Esophagus (tissue), 2 donors: ENCODE results near the gene DET1. TPM values are rescaled to one million over a fixed set of nuclear protein-coding genes. Genes with fewer than 3 reads are reported as not detected.
"Not testable (repeated sequence)": the region's sequence is repeated elsewhere in the genome, so short reads cannot be mapped to it uniquely, and the experiment has no call there.

Experiments
- H3K27ac ChIP-seq, 2 donors: one replicate each; pipeline ENCODE4 v1.5.1; 2013; ENCODE audit warnings: low read depth in 2 of 2, mild to moderate bottlenecking in 2 of 2, inconsistent platforms in 1 of 2, low read length in 1 of 2, moderate library complexity in 1 of 2
- H3K27me3 ChIP-seq, 2 donors: one replicate each; pipeline ENCODE4 v1.6.1; 2013; ENCODE audit warnings: low read length in 2 of 2, control low read depth in 1 of 2, mild to moderate bottlenecking in 1 of 2; ENCODE audit not compliant: insufficient read depth in 2 of 2, control insufficient read depth in 1 of 2
- H3K36me3 ChIP-seq, 2 donors: one replicate each; pipeline ENCODE4 v1.6.1; 2013; ENCODE audit warnings: low read length in 1 of 2; ENCODE audit not compliant: control insufficient read depth in 2 of 2, insufficient read depth in 2 of 2
- H3K4me1 ChIP-seq, 2 donors: one replicate each; pipeline ENCODE4 v1.6.1; 2013; ENCODE audit warnings: low read length in 1 of 2; ENCODE audit not compliant: control insufficient read depth in 2 of 2, insufficient read depth in 2 of 2
- H3K4me3 ChIP-seq, 2 donors: one replicate each; pipeline ENCODE4 v1.5.1; 2013; ENCODE audit warnings: low read length in 2 of 2, mild to moderate bottlenecking in 2 of 2, low read depth in 1 of 2, moderate library complexity in 1 of 2
- H3K9me3 ChIP-seq, 2 donors: one replicate each; pipeline ENCODE4 v1.6.1; 2013; ENCODE audit warnings: mild to moderate bottlenecking in 2 of 2, low read depth in 1 of 2, low read length in 1 of 2, moderate library complexity in 1 of 2; ENCODE audit not compliant: control insufficient read depth in 2 of 2, insufficient read depth in 1 of 2
- WGBS, 2 donors: extraction: QIAGEN DNeasy Blood & Tissue Kit; methylation state at CpG; one replicate each; pipeline ENCODE4 v1.1.7; 2013; 5-methylcytosine and 5-hydroxymethylcytosine counted together
- polyA plus RNA-seq, 2 donors: library from polyadenylated mRNA; stranded (reverse); fragments of 200-250 nt; gene quantifications; one replicate each; pipeline ENCODE4 v1.2.3, GENCODE V29; 2013
- donor health status: healthy with polysubstance abuse.
- donor health status: Bipolar disorder and iron deficiency.

Gene DET1
- polyA plus RNA-seq, 2 donors: 0.82 to 0.92 TPM

GRCh38 chr15:88476635-88477060, 69.8 kb downstream of the DET1 start:
- Histone ChIP-seq H3K27me3 (no peaks in the 10 kb centered on the region), H3K4me3 (no peak overlapping the region), H3K4me1 (no peaks in the 10 kb centered on the region), H3K9me3 (no peaks in the 10 kb centered on the region), H3K36me3 (peaks cover 11 to 12% of the 10 kb centered on the region in 2 donors), H3K27ac (no peak overlapping the region)
- WGBS, 2 donors: 58 to 68% methylated on average over 8 of the region's 8 CpGs

- H3K9me3 ChIP-seq, H3K4me3 ChIP-seq, H3K27ac ChIP-seq, H3K4me1 ChIP-seq, H3K27me3 ChIP-seq: not testable (repeated sequence)
- H3K36me3 ChIP-seq: peaks cover 11 to 15% of the 10 kb centered on the region in 2 donors
- 92 to 98% methylated on average over 4 of the region's 4 CpGs for WGBS, 2 donors
Measured at GRCh38 chr15:88473661-88474293, 72.7 kb downstream of the DET1 start.

GRCh38 chr15:88472225-88472624, 74.3 kb downstream of the DET1 start:
- Histone ChIP-seq H3K9me3 (no peaks in the 10 kb centered on the region), H3K27ac (no peak overlapping the region), H3K4me3 (no peak overlapping the region), H3K4me1 (no peaks in the 10 kb centered on the region), H3K36me3 (peaks cover 9 to 10% of the 10 kb centered on the region in 2 donors), H3K27me3 (no peaks in the 10 kb centered on the region)
- 78 to 85% methylated on average over 4 of the region's 4 CpGs for WGBS, 2 donors

- Histone ChIP-seq H3K4me1 (no peaks in the 10 kb centered on the region), H3K27me3 (no peaks in the 10 kb centered on the region), H3K36me3 (peaks cover 2 to 10% of the 10 kb centered on the region in 2 donors), H3K9me3 (no peaks in the 10 kb centered on the region), H3K4me3 (no peak overlapping the region), H3K27ac (no peak overlapping the region)
- 93 to 94% methylated on average over 6 of the region's 6 CpGs for WGBS, 2 donors
Measured at GRCh38 chr15:88470625-88471372, 75.7 kb downstream of the DET1 start.

- no peak overlapping the region for H3K4me3 ChIP-seq
- H3K9me3 ChIP-seq: no peaks in the 10 kb centered on the region
- peaks cover 2 to 10% of the 10 kb centered on the region in 2 donors for H3K36me3 ChIP-seq
- WGBS, 2 donors: 92 to 94% methylated on average over 2 of the region's 2 CpGs
- no peak overlapping the region for H3K27ac ChIP-seq
- H3K27me3 ChIP-seq: no peaks in the 10 kb centered on the region
- no peaks in the 10 kb centered on the region for H3K4me1 ChIP-seq
Measured at GRCh38 chr15:88469321-88469720, 77.2 kb downstream of the DET1 start.

- H3K27ac ChIP-seq, H3K4me3 ChIP-seq, H3K27me3 ChIP-seq, H3K9me3 ChIP-seq, H3K4me1 ChIP-seq: not testable (repeated sequence)
- H3K36me3 ChIP-seq: peaks cover 7 to 13% of the 10 kb centered on the region in 2 donors
- WGBS, 2 donors: 96 to 98% methylated on average over 10 of the region's 10 CpGs
Measured at GRCh38 chr15:88468721-88469120, 77.8 kb downstream of the DET1 start.

- WGBS, 2 donors: 3 to 4% methylated on average over 17 of the region's 17 CpGs
Measured at GRCh38 chr15:88467935-88468528, 78.4 kb downstream of the DET1 start.

GRCh38 chr15:88467073-88467934, 79.2 kb downstream of the DET1 start, which contains the start of the genes MRPL46 and MRPS11:
Gene MRPL46 (minus strand): TSS chr15:88467388. CDS start chr15:88467377, 11 bp downstream.
Gene MRPS11 (plus strand): TSS chr15:88467708. CDS start chr15:88467718, 10 bp downstream.
- H3K9me3 ChIP-seq: no peaks in the 10 kb centered on the region
- WGBS, 2 donors: 0% methylated on average over 51 to 55 of the region's 55 CpGs
- peaks cover 5 to 19% of the 10 kb centered on the region in 2 donors for H3K36me3 ChIP-seq
- peak within 1 kb of the TSS; percentile 95 to 97 for H3K4me3 ChIP-seq
- peak within 1 kb of the TSS; percentile 74 to 89 for H3K27ac ChIP-seq
- no peaks in the 10 kb centered on the region for H3K27me3 ChIP-seq
- H3K4me1 ChIP-seq: no peaks in the 10 kb centered on the region

More at GRCh38 chr15:88467935-88468528, 78.4 kb downstream of the DET1 start:
- H3K36me3 ChIP-seq: peaks cover 5 to 14% of the 10 kb centered on the region in 2 donors
- no peaks in the 10 kb centered on the region for H3K27me3 ChIP-seq
- H3K9me3 ChIP-seq: no peaks in the 10 kb centered on the region
- peak overlapping the region; percentile 95 to 97 for H3K4me3 ChIP-seq
- peak overlapping the region; percentile 74 to 89 for H3K27ac ChIP-seq
- H3K4me1 ChIP-seq: no peaks in the 10 kb centered on the region
